KMS-11 (cell line): ENCODE results near the gene OR6C75.
"Not testable (repeated sequence)": the region's sequence is repeated elsewhere in the genome, so short reads cannot be mapped to it uniquely, and the experiment has no call there.

Experiments used
- H2AFZ ChIP-seq: fragments of 200-600 bp; sonication (generic); 2 replicates; pipeline ENCODE4 v1.6.1; 2016; ENCODE audit warnings: antibody characterized with exemption, mixed run types, low read depth
- H3K27ac ChIP-seq: fragments of 200-600 bp; sonication (generic); 2 replicates; pipeline ENCODE4 v1.6.1; 2016; ENCODE audit warnings: mild to moderate bottlenecking, mixed run types
- H3K27me3 ChIP-seq: fragments of 200-600 bp; sonication (generic); 2 replicates; pipeline ENCODE4 v1.6.1; 2017; ENCODE audit warnings: mild to moderate bottlenecking, low read depth, mixed run types, moderate library complexity; ENCODE audit not compliant: insufficient read depth
- H3K36me3 ChIP-seq: fragments of 200-600 bp; sonication (generic); 2 replicates; pipeline ENCODE4 v1.6.1; 2017; ENCODE audit warnings: mild to moderate bottlenecking, mixed run types; ENCODE audit not compliant: insufficient read depth
- H3K4me1 ChIP-seq: fragments of 200-600 bp; sonication (generic); 2 replicates; pipeline ENCODE4 v1.6.1; 2016; ENCODE audit warnings: mild to moderate bottlenecking, low read depth, mixed run types; ENCODE audit not compliant: poor library complexity, severe bottlenecking
- H3K4me2 ChIP-seq: fragments of 200-600 bp; sonication (generic); 2 replicates; pipeline ENCODE4 v1.7.0; 2016; ENCODE audit warnings: mild to moderate bottlenecking, mixed run types
- H3K4me3 ChIP-seq: fragments of 200-600 bp; sonication (generic); IDR thresholded peaks from 2 replicates; pipeline ENCODE4 v1.6.1; 2017; ENCODE audit warnings: low read depth, low read length, mixed read lengths; ENCODE audit not compliant: insufficient read depth
- H3K79me2 ChIP-seq: fragments of 200-600 bp; sonication (generic); 2 replicates; pipeline ENCODE4 v1.6.1; 2016; ENCODE audit warnings: low read depth, mixed run types; ENCODE audit not compliant: insufficient read depth
- H3K9ac ChIP-seq: fragments of 200-600 bp; sonication (generic); 2 replicates; pipeline ENCODE4 v1.6.1; 2016; ENCODE audit warnings: mild to moderate bottlenecking, mixed run types
- H4K20me1 ChIP-seq: fragments of 200-600 bp; sonication (generic); 2 replicates; pipeline ENCODE4 v1.6.1; 2016; ENCODE audit warnings: mild to moderate bottlenecking, mixed run types; ENCODE audit not compliant: insufficient read depth
- TF ChIP-seq, protein P1 (sequence below): fragments of 200-600 bp; sonication (generic); conservative IDR thresholded peaks from 2 replicates; pipeline ENCODE4 v1.6.1; 2017; ENCODE audit warnings: low read depth, mild to moderate bottlenecking, antibody characterized with exemption, low read length, moderate library complexity, mixed read lengths

The OR6C75 gene

GRCh38 chr12:55362675-55363074 is at the start of gene OR6C75:
Gene OR6C75, plus strand, starts transcription at chr12:55362975. Its CDS starts 2,136 bp downstream, at chr12:55365111.
- no peak within 1 kb of the TSS for H3K4me2 ChIP-seq
- H2AFZ ChIP-seq: no peak within 1 kb of the TSS
- no peak within 1 kb of the TSS for H3K4me3 ChIP-seq
- TF ChIP-seq, protein P1, sequence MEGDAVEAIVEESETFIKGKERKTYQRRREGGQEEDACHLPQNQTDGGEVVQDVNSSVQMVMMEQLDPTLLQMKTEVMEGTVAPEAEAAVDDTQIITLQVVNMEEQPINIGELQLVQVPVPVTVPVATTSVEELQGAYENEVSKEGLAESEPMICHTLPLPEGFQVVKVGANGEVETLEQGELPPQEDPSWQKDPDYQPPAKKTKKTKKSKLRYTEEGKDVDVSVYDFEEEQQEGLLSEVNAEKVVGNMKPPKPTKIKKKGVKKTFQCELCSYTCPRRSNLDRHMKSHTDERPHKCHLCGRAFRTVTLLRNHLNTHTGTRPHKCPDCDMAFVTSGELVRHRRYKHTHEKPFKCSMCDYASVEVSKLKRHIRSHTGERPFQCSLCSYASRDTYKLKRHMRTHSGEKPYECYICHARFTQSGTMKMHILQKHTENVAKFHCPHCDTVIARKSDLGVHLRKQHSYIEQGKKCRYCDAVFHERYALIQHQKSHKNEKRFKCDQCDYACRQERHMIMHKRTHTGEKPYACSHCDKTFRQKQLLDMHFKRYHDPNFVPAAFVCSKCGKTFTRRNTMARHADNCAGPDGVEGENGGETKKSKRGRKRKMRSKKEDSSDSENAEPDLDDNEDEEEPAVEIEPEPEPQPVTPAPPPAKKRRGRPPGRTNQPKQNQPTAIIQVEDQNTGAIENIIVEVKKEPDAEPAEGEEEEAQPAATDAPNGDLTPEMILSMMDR: no peak
- no peaks in the 10 kb centered on the region for H3K36me3 ChIP-seq
- no peaks in the 10 kb centered on the region for H4K20me1 ChIP-seq
- H3K9ac ChIP-seq: no peak within 1 kb of the TSS
- no peak within 1 kb of the TSS for H3K27ac ChIP-seq
- H3K4me1 ChIP-seq: no peaks in the 10 kb centered on the region
- no peaks in the 10 kb centered on the region for H3K27me3 ChIP-seq
- H3K79me2 ChIP-seq: no peaks in the 10 kb centered on the region

GRCh38 chr12:55314043-55314442 is 48.7 kb upstream of the OR6C75 start, which contains the start of gene OR6C1:
Gene OR6C1, plus strand, starts transcription at chr12:55314343. Its CDS starts 6,257 bp downstream, at chr12:55320600.
- no peak within 1 kb of the TSS for H3K9ac ChIP-seq
- H3K27me3 ChIP-seq: no peaks in the 10 kb centered on the region
- no peaks in the 10 kb centered on the region for H3K79me2 ChIP-seq
- H3K27ac ChIP-seq: no peak within 1 kb of the TSS
- H4K20me1 ChIP-seq: no peaks in the 10 kb centered on the region
- no peaks in the 10 kb centered on the region for H3K36me3 ChIP-seq
- H3K4me3 ChIP-seq: no peak within 1 kb of the TSS
- H3K4me1 ChIP-seq: no peaks in the 10 kb centered on the region
- no peak within 1 kb of the TSS for H2AFZ ChIP-seq
- no peak within 1 kb of the TSS for H3K4me2 ChIP-seq
- TF ChIP-seq, protein P1: no peak

DNA sequence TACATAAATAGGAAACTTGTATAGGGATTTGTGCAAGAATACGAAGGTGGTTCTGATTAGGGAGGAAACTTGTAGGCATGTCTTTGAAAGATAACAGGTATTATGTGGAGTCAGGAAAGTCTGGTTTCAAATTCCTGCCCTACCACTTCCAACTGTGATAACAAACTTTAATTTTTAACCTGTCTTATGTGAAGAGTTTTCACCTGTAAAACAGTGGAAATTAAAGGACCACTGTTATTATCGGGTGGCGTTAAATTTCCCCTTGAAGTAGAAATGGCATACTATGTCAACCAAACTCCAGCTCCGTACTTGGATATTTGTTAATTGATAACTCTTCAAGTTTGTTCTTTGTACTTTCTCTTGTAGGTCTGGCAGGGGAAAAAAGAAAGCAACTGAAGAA is 42.6 kb upstream of the OR6C75 start:
- Histone ChIP-seq H3K4me3 (no peak overlapping the region), H2AFZ (no peak overlapping the region), H3K27ac (no peak overlapping the region), H3K36me3 (no peaks in the 10 kb centered on the region), H3K4me2 (no peak overlapping the region), H4K20me1 (no peaks in the 10 kb centered on the region), H3K4me1 (no peaks in the 10 kb centered on the region), H3K79me2 (no peaks in the 10 kb centered on the region), H3K9ac (no peak overlapping the region), H3K27me3 (no peaks in the 10 kb centered on the region)
- TF ChIP-seq, protein P1: no peak

GRCh38 chr12:55325801-55326200 is 37.0 kb upstream of the OR6C75 start:
- not testable (repeated sequence) for H3K4me2 ChIP-seq, H3K9ac ChIP-seq, H3K27me3 ChIP-seq, H3K4me1 ChIP-seq, H3K4me3 ChIP-seq, H2AFZ ChIP-seq, H3K36me3 ChIP-seq, H3K27ac ChIP-seq, H3K79me2 ChIP-seq, H4K20me1 ChIP-seq

GRCh38 chr12:55330446-55330845 is 32.3 kb upstream of the OR6C75 start, which contains the start of gene OR6C3:
Gene OR6C3, plus strand, starts transcription at chr12:55330746. Its CDS starts 955 bp downstream, at chr12:55331701.
- no peaks in the 10 kb centered on the region; the same call in 1 of the 2 replicates for H4K20me1 ChIP-seq
- no peak within 1 kb of the TSS for H2AFZ ChIP-seq
- no peaks in the 10 kb centered on the region for H3K27me3 ChIP-seq
- no peak within 1 kb of the TSS for H3K4me3 ChIP-seq
- H3K79me2 ChIP-seq: no peaks in the 10 kb centered on the region
- H3K4me1 ChIP-seq: peaks cover 10% of the 10 kb centered on the region
- no peak within 1 kb of the TSS for H3K27ac ChIP-seq
- H3K4me2 ChIP-seq: no peak within 1 kb of the TSS
- no peak within 1 kb of the TSS for H3K9ac ChIP-seq
- TF ChIP-seq, protein P1: no peak
- no peaks in the 10 kb centered on the region for H3K36me3 ChIP-seq
